H1 (cell line): ENCODE measurements around the gene MSANTD3. TPM values are rescaled to one million over a fixed set of nuclear protein-coding genes. Genes with fewer than 3 reads are reported as not detected.

Experiments used
- CBX8 ChIP-seq: fragments of 300-800, 300-1000 bp; sonication (generic); IDR thresholded peaks from 2 replicates; pipeline ENCODE4 v1.7.1; 2016; ENCODE audit warnings: low read depth, low read length, borderline replicate concordance
- KDM1A ChIP-seq: fragments of 200-600, 300-600 bp; sonication (generic); IDR thresholded peaks from 2 replicates; pipeline ENCODE4 v1.7.1; 2016; ENCODE audit warnings: mild to moderate bottlenecking, low read length, borderline replicate concordance
- polyA plus RNA-seq, 7 experiments: library from polyadenylated mRNA; depleted of rRNA in 3 of 7; stranded (reverse) in 5 of 7; unstranded in 2 of 7; fragments of >200 nt in 5 of 7; fragments of 200-250 nt in 2 of 7; gene quantifications; 1 replicate in 5 of 7; 2 replicates in 1 of 7; 4 replicates in 1 of 7; pipeline versions ENCODE4 v1.2.1 to v1.2.3, GENCODE V29; 2011 to 2013; ENCODE audit warnings: missing spikeins in 2 of 7, mixed read lengths in 2 of 7
- total RNA-seq: library from RNA; stranded (reverse); fragmentation: NEBNext Ultra II Directional; extraction: Animal tissue kit (Norgen Biotek cat#: 25700); gene quantifications from 2 replicates; pipeline ENCODE4 v1.2.1, GENCODE V29; 2021

Gene MSANTD3
- total and polyA plus RNA-seq, 2 of the 8 experiments (the other 6 are each of a cell fraction or from before 2014, with no cell fraction given) = 12.0 to 41.3 TPM

DNA sequence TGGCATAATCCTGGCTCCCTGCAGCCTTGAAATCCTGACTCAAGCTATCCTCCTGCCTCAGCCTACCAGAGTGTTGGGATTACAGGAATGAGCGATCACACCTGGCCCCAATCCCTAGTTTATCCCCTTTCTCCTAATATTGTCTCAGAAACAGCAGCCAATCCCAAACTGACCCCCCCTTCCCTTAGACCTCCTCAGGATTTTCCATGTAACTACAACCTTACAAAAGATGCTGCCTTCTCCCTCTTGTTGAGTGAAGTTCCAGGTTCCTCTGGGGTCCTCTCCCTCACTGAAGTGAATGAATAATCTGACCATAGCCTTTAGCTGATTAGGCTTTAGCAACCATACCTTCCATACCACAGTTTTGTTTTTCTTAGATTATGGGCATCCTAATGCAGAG is 25.9 kb upstream of the MSANTD3 start (continued):
- TF ChIP-seq CBX8 (no peak), KDM1A (no peak)
